ENCODE measurements around the gene UBL7.

GRCh38 chr15:74425630-74426029, 35.3 kb downstream of the UBL7 start:
- TF ChIP-seq CTCF (conservative IDR thresholded peaks at IDR 0.05), result no peak
- no peak for TF ChIP-seq ZFX (IDR thresholded peaks at IDR 0.05)
